Endothelial cell (in vitro differentiated cells): ENCODE measurements around the gene ZNF366. TPM values are rescaled to one million over a fixed set of nuclear protein-coding genes. Genes with fewer than 3 reads are reported as not detected.
A peak's percentile ranks its signal among the peaks of the same experiment; 100 is the strongest.

Experiments
- DNase-seq: peaks from one replicate; pipeline ENCODE4 v3.0.0; 2021; ENCODE audit warnings: low spot score
- H3K27ac Mint-ChIP-seq: one replicate; pipeline ENCODE4 v1.8.0; 2021; ENCODE audit warnings: mixed read lengths, inconsistent platforms; ENCODE audit not compliant: unreplicated experiment
- H3K27me3 Mint-ChIP-seq: one replicate; pipeline ENCODE4 v1.8.0; 2021; ENCODE audit warnings: mild to moderate bottlenecking, moderate library complexity, mixed read lengths, inconsistent platforms; ENCODE audit not compliant: unreplicated experiment
- H3K36me3 Mint-ChIP-seq: one replicate; pipeline ENCODE4 v1.8.0; 2021; ENCODE audit warnings: mild to moderate bottlenecking, low read depth, mixed read lengths, inconsistent platforms; ENCODE audit not compliant: unreplicated experiment
- H3K4me1 Mint-ChIP-seq: one replicate; pipeline ENCODE4 v1.8.0; 2021; ENCODE audit warnings: mild to moderate bottlenecking, mixed read lengths, inconsistent platforms; ENCODE audit not compliant: unreplicated experiment
- H3K4me3 Mint-ChIP-seq: one replicate; pipeline ENCODE4 v1.8.0; 2021; ENCODE audit warnings: mild to moderate bottlenecking, mixed read lengths, inconsistent platforms; ENCODE audit not compliant: unreplicated experiment
- H3K9me3 Mint-ChIP-seq: one replicate; pipeline ENCODE4 v1.8.0; 2021; ENCODE audit warnings: mixed read lengths, inconsistent platforms; ENCODE audit not compliant: unreplicated experiment
- CTCF ChIP-seq: fragments of 200-600 bp; sonication (generic); IDR thresholded peaks from one replicate; pipeline ENCODE4 v1.5.0; 2021; ENCODE audit warnings: antibody characterized with exemption; ENCODE audit not compliant: unreplicated experiment
- total RNA-seq: library from RNA; stranded (reverse); fragmentation: NEBNext Ultra II Directional; extraction: Animal tissue kit (Norgen Biotek cat#: 25700); gene quantifications from one replicate; pipeline ENCODE4 v1.2.1, GENCODE V29; 2021; ENCODE audit not compliant: unreplicated experiment

The ZNF366 gene
- total RNA-seq, 1 donor from 2014 or later, result 23.3 TPM

DNA sequence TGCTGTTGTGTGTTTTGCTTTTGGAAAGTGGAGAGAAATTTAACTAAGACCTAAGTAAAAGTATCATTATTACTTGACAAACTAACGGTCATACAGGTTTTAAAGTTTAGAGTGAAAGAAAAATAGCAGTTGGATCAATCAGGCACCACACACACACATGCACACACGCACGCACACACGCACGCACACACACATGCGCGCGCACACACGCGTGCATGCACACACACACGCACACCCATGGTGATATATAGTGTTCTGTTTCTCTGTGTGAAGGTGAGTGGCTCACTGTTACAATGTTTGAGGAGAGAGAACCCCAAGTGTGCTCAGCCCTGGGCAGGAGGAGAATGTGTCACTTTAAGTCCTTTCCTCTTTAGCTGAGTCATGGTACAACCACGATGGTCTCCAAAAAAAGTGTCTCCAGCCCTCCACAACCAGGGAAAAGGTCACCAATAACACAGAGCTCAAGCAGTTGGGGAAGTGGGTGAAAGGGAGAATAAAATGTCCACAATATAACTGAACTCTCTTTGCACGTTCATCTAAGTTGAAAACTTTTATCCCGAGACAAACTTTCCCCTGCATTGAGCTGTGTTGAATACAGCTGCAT lies 3.2 kb downstream of the ZNF366 start:
- TF ChIP-seq CTCF, result no peak
- H3K36me3 Mint-ChIP-seq, result peaks cover 19% of the 10 kb centered on the region
- peak overlapping the region; percentile 63 for H3K4me3 Mint-ChIP-seq
- DNase-seq, result no peak
- no peak overlapping the region for H3K27ac Mint-ChIP-seq
- H3K4me1 Mint-ChIP-seq, result peaks cover 63% of the 10 kb centered on the region
- H3K27me3 Mint-ChIP-seq, result no peaks in the 10 kb centered on the region
- H3K9me3 Mint-ChIP-seq, result no peaks in the 10 kb centered on the region

GRCh38 chr5:72501488-72501887 lies 5.7 kb downstream of the ZNF366 start:
- peaks cover 47% of the 10 kb centered on the region for H3K4me1 Mint-ChIP-seq
- no peak for TF ChIP-seq CTCF
- no peaks in the 10 kb centered on the region for H3K9me3 Mint-ChIP-seq
- H3K4me3 Mint-ChIP-seq, result no peak overlapping the region
- DNase-seq, result no peak
- no peak overlapping the region for H3K27ac Mint-ChIP-seq
- peaks cover 19% of the 10 kb centered on the region for H3K36me3 Mint-ChIP-seq
- no peaks in the 10 kb centered on the region for H3K27me3 Mint-ChIP-seq

- peaks cover 19% of the 10 kb centered on the region for H3K36me3 Mint-ChIP-seq
- DNase-seq, result no peak
- TF ChIP-seq CTCF, result no peak
- no peaks in the 10 kb centered on the region for H3K27me3 Mint-ChIP-seq
- peaks cover 35% of the 10 kb centered on the region for H3K4me1 Mint-ChIP-seq
- no peak overlapping the region for H3K27ac Mint-ChIP-seq
- no peak overlapping the region for H3K4me3 Mint-ChIP-seq
- no peaks in the 10 kb centered on the region for H3K9me3 Mint-ChIP-seq
Measured at GRCh38 chr5:72499730-72500129, 7.5 kb downstream of the ZNF366 start.

DNA sequence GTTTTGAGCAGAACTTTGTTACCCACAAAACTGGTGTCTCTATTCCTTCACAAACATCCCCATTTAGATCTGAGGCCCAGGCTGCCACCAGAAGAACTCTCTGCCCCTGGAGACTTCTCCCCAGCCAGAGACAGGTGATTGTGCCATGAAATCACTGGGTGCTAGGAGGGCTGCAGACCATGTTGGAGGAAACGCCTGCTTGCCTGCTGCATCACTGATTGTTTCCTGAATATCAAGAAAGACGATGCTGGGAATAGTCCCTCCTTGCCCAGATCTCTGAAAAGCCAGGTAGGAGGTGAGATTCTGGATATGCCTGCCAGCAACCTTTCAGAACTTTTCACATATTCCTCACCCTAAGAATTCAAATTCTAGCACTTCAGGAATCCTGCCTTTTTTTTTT lies 8.1 kb downstream of the ZNF366 start:
- Mint-ChIP-seq H3K27ac (no peak overlapping the region), H3K4me1 (peaks cover 31% of the 10 kb centered on the region), H3K27me3 (no peaks in the 10 kb centered on the region)

More for the DNA sequence above, 8.1 kb downstream of the ZNF366 start:
- no peak for DNase-seq
- no peak for TF ChIP-seq CTCF
- no peak overlapping the region for H3K4me3 Mint-ChIP-seq
- peaks cover 19% of the 10 kb centered on the region for H3K36me3 Mint-ChIP-seq
- H3K9me3 Mint-ChIP-seq, result no peaks in the 10 kb centered on the region
